NOMO-1 treated with dmso at 0.1 percent for 144 hours (cell line): ENCODE data around the gene ZMYND12.
A peak's percentile ranks its signal among the peaks of the same experiment; 100 is the strongest.

Experiments used
- DNase-seq: peaks from one replicate; lab custom pipeline; 2025; ENCODE audit not compliant: unreplicated experiment; lab: John Stamatoyannopoulos, UW

ZMYND12 gene

GRCh38 chr1:42442662-42443061 is 13.2 kb downstream of the ZMYND12 start:
- DNase-seq: peak; percentile 1

GRCh38 chr1:42439940-42440339 is 15.9 kb downstream of the ZMYND12 start:
- no peak for DNase-seq

GRCh38 chr1:42434340-42434739 is 21.5 kb downstream of the ZMYND12 start:
- no peak for DNase-seq

GRCh38 chr1:42433369-42433768 is 22.5 kb downstream of the ZMYND12 start:
- no peak for DNase-seq

GRCh38 chr1:42432714-42433113 is 23.1 kb downstream of the ZMYND12 start:
- no peak for DNase-seq

- no peak for DNase-seq
These were observed 24.3 kb downstream of the ZMYND12 start for GRCh38 chr1:42431514-42431913.

GRCh38 chr1:42430286-42431135 is 25.3 kb downstream of the ZMYND12 start:
- DNase-seq: no peak

- no peak for DNase-seq
These were observed 26.2 kb downstream of the ZMYND12 start for GRCh38 chr1:42429603-42430002.

GRCh38 chr1:42427240-42427639 is 28.6 kb downstream of the ZMYND12 start:
- no peak for DNase-seq

- DNase-seq: no peak
These were observed 31.6 kb downstream of the ZMYND12 start for GRCh38 chr1:42424201-42424600.

- no peak for DNase-seq
These were observed 32.1 kb downstream of the ZMYND12 start for GRCh38 chr1:42423681-42424080.

- DNase-seq: no peak
These were observed 33.1 kb downstream of the ZMYND12 start for GRCh38 chr1:42422737-42423136.

GRCh38 chr1:42420911-42421585 is 34.8 kb downstream of the ZMYND12 start:
- no peak for DNase-seq

GRCh38 chr1:42420121-42420520 is 35.7 kb downstream of the ZMYND12 start:
- DNase-seq: no peak

- no peak for DNase-seq
These were observed 36.5 kb downstream of the ZMYND12 start for GRCh38 chr1:42419126-42419821.

GRCh38 chr1:42418516-42418915 is 37.3 kb downstream of the ZMYND12 start:
- no peak for DNase-seq

GRCh38 chr1:42417166-42417565 is 38.7 kb downstream of the ZMYND12 start:
- no peak for DNase-seq

GRCh38 chr1:42414551-42415496 is 41.0 kb downstream of the ZMYND12 start:
- no peak for DNase-seq

- DNase-seq: no peak
These were observed 51.9 kb downstream of the ZMYND12 start for GRCh38 chr1:42403880-42404400.

- no peak for DNase-seq
These were observed 56.3 kb downstream of the ZMYND12 start for GRCh38 chr1:42399315-42400100.
